Stomach (tissue), 4 donors: ENCODE results near the gene ZBTB49.
"Not testable (repeated sequence)": the region's sequence is repeated elsewhere in the genome, so short reads cannot be mapped to it uniquely, and the experiment has no call there.

Source experiments
- CTCF ChIP-seq, 7 experiments: fragments of 450-650 bp in 4 of 7; fragments of 200-600 bp in 3 of 7; sonication (generic) in 3 of 7; IDR thresholded peaks; one replicate each; pipeline ENCODE4 v1.5.1; 2016 to 2019; ENCODE audit warnings: antibody characterized with exemption in 7 of 7, control low read depth in 2 of 7, mild to moderate bottlenecking in 1 of 7
- EP300 ChIP-seq: sonication (generic); formaldehyde crosslinking; IDR thresholded peaks from one replicate; pipeline ENCODE4 v1.6.1; 2017; ENCODE audit warnings: antibody characterized with exemption

- not testable (repeated sequence) for TF ChIP-seq EP300; CTCF (IDR thresholded peaks at IDR 0.05)
Measured at GRCh38 chr4:4257705-4258104, 32.3 kb upstream of the ZBTB49 start.
